Kidney (tissue), 14 donors: Measurements from ENCODE around the gene SDK1. TPM values are rescaled to one million over a fixed set of nuclear protein-coding genes. Genes with fewer than 3 reads are reported as not detected.
A peak's percentile ranks its signal among the peaks of the same experiment; 100 is the strongest.

Source experiments
- DNase-seq, 5 donors: peaks; one replicate each; pipeline ENCODE4 v3.0.0-alpha.2; 2013 to 2020
- FAIRE-seq: peaks from 2 replicates; lab custom pipeline; 2012; peaks lifted over from hg19 to GRCh38; lab: Jason Lieb, UNC
- H3K27ac ChIP-seq, 2 donors: one replicate each; pipeline ENCODE4 v1.7.0; 2013; ENCODE audit warnings: low read depth in 2 of 2, low read length in 2 of 2, inconsistent platforms in 1 of 2
- H3K27me3 ChIP-seq: one replicate; pipeline ENCODE4 v1.7.1; 2013; ENCODE audit warnings: low read length, inconsistent platforms; ENCODE audit not compliant: control insufficient read depth, insufficient read depth
- H3K36me3 ChIP-seq, 3 donors: one replicate each; pipeline versions ENCODE4 v1.7.0 to v1.7.1; 2013; ENCODE audit warnings: low read length in 3 of 3, control low read depth in 1 of 3, inconsistent platforms in 1 of 3; ENCODE audit not compliant: insufficient read depth in 3 of 3, control insufficient read depth in 2 of 3
- H3K4me1 ChIP-seq, 3 donors: one replicate each; pipeline versions ENCODE4 v1.7.0 to v1.7.1; 2013; ENCODE audit warnings: low read length in 3 of 3, inconsistent platforms in 1 of 3, low read depth in 1 of 3; ENCODE audit not compliant: control insufficient read depth in 2 of 3, insufficient read depth in 2 of 3
- H3K4me3 ChIP-seq, 3 donors: one replicate each; pipeline versions ENCODE4 v1.7.0 to v1.8.1; 2013; ENCODE audit warnings: low read length in 3 of 3, control low read depth in 1 of 3, inconsistent platforms in 1 of 3
- H3K9ac ChIP-seq, 3 donors: one replicate each; pipeline versions ENCODE4 v1.7.0 to v1.7.1; 2013; ENCODE audit warnings: low read length in 3 of 3, control low read depth in 1 of 3, inconsistent platforms in 1 of 3
- H3K9me3 ChIP-seq, 3 donors: one replicate each; pipeline versions ENCODE4 v1.7.0 to v1.7.1; 2013; ENCODE audit warnings: low read length in 3 of 3, control low read depth in 1 of 3, inconsistent platforms in 1 of 3; ENCODE audit not compliant: control insufficient read depth in 2 of 3, insufficient read depth in 1 of 3
- CTCF ChIP-seq: IDR thresholded peaks from 3 replicates; pipeline ENCODE4 v1.5.1; 2012; ENCODE audit warnings: mild to moderate bottlenecking, moderate library complexity, borderline replicate concordance; ENCODE audit not compliant: insufficient read depth; ENCODE audit errors: extremely low read depth
- intact Hi-C: fragments of 100-400 bp; cut with DNase I; formaldehyde crosslinking; loops from one replicate; pipeline ENCODE4 v1.11.1; 2022
- polyA plus RNA-seq: library from polyadenylated mRNA; stranded (reverse); fragments of 350-450 nt; fragmentation: Illumina TruSeq; extraction: RNeasy Lipid Tissue Mini Kit (QIAGEN cat#74804); gene quantifications from one replicate; pipeline ENCODE4 v1.2.3, GENCODE V29; 2014; ENCODE audit warnings: low read depth, low replicate concordance; ENCODE audit not compliant: insufficient read depth
- total RNA-seq: library from RNA; stranded (reverse); fragmentation: NEBNext Ultra II Directional; extraction: Animal tissue kit (Norgen Biotek cat#: 25700); gene quantifications from one replicate; pipeline ENCODE4 v1.2.1, GENCODE V29; 2021
- donor health status: control.
- donor health status: control.
- donor health status: control.
- donor health status: control.
- donor health status: control.
- donor health status: DM: yes; HTN: yes; CAD: no.
- donor health status: Normal renal cell carcinoma (clear cell type).

SDK1 gene
- total and polyA plus RNA-seq, 2 donors from 2014 or later, result 2.0 to 38.3 TPM

- intact Hi-C loops, result no loop called here
- Histone ChIP-seq H3K36me3 (no peaks in the 10 kb centered on the region), H3K9ac (no peak overlapping the region), H3K27ac (no peak overlapping the region), H3K27me3 (no peaks in the 10 kb centered on the region), H3K4me1 (no peaks in the 10 kb centered on the region), H3K9me3 (no peaks in the 10 kb centered on the region), H3K4me3 (peak overlapping the region in 1 of 3 donors; percentile 52)
- FAIRE-seq (no peak), DNase-seq (peak in 2 of 5 donors; percentile 48 to 74)
- TF ChIP-seq CTCF, result no peak
Observed at GRCh38 chr7:4204513-4205165, 903.6 kb downstream of the SDK1 start.

- no peak for FAIRE-seq
- Histone ChIP-seq H3K36me3 (no peaks in the 10 kb centered on the region), H3K27me3 (no peaks in the 10 kb centered on the region), H3K4me1 (no peaks in the 10 kb centered on the region), H3K9me3 (no peaks in the 10 kb centered on the region), H3K27ac (no peak overlapping the region), H3K9ac (no peak overlapping the region), H3K4me3 (no peak overlapping the region)
- intact Hi-C loops, result no loop called here
- no peak for TF ChIP-seq CTCF
- DNase-seq, result peak in 1 of 5 donors; percentile 76
Observed at GRCh38 chr7:4205828-4206227, 904.8 kb downstream of the SDK1 start.

GRCh38 chr7:4207011-4207410, 906.0 kb downstream of the SDK1 start:
- Histone ChIP-seq H3K36me3 (no peaks in the 10 kb centered on the region), H3K9me3 (no peaks in the 10 kb centered on the region), H3K27ac (no peak overlapping the region), H3K4me3 (no peak overlapping the region), H3K9ac (no peak overlapping the region), H3K4me1 (no peaks in the 10 kb centered on the region), H3K27me3 (no peaks in the 10 kb centered on the region)
- TF ChIP-seq CTCF, result no peak
- FAIRE-seq (no peak), DNase-seq (peak in 1 of 5 donors; percentile 56)
- intact Hi-C loops, result no loop called here

GRCh38 chr7:4208086-4208485, 907.0 kb downstream of the SDK1 start:
- DNase-seq (peak in 1 of 5 donors; percentile 61), FAIRE-seq (no peak)
- Histone ChIP-seq H3K27me3 (no peaks in the 10 kb centered on the region), H3K9me3 (no peaks in the 10 kb centered on the region), H3K4me3 (no peak overlapping the region), H3K9ac (no peak overlapping the region), H3K27ac (no peak overlapping the region), H3K4me1 (no peaks in the 10 kb centered on the region), H3K36me3 (no peaks in the 10 kb centered on the region)
- TF ChIP-seq CTCF, result no peak
- intact Hi-C loops, result no loop called here
